GM19463 (cell line): ENCODE data around the gene GAA.
"Not testable (repeated sequence)": the region's sequence is repeated elsewhere in the genome, so short reads cannot be mapped to it uniquely, and the experiment has no call there.

ENCODE experiments used
- ATAC-seq: cut with Tn5 transposase; IDR thresholded peaks from one replicate; pipeline ENCODE4 v1.9.1; 2021; ENCODE audit warnings: mild to moderate bottlenecking, moderate library complexity; ENCODE audit not compliant: unreplicated experiment

Gene GAA

GRCh38 chr17:80083136-80083661, 18.2 kb upstream of the GAA start:
- ATAC-seq = no peak

- no peak for ATAC-seq
Measured at GRCh38 chr17:80084773-80085172, 16.6 kb upstream of the GAA start.

GRCh38 chr17:80086081-80086480, 15.3 kb upstream of the GAA start:
- no peak for ATAC-seq

GRCh38 chr17:80086616-80087015, 14.8 kb upstream of the GAA start:
- ATAC-seq = no peak

GRCh38 chr17:80087346-80088265, 13.8 kb upstream of the GAA start:
- ATAC-seq = no peak

GRCh38 chr17:80089762-80090161, 11.6 kb upstream of the GAA start:
- ATAC-seq = no peak

GRCh38 chr17:80090164-80090563, 11.2 kb upstream of the GAA start:
- ATAC-seq = not testable (repeated sequence)

- ATAC-seq = no peak
Measured at GRCh38 chr17:80091376-80091775, 10.0 kb upstream of the GAA start.

- ATAC-seq = no peak
Measured at GRCh38 chr17:80092959-80093358, 8.4 kb upstream of the GAA start.

GRCh38 chr17:80095038-80095843, 6.1 kb upstream of the GAA start:
- no peak for ATAC-seq

- ATAC-seq = no peak
Measured at GRCh38 chr17:80095844-80096475, 5.4 kb upstream of the GAA start.

- ATAC-seq = no peak
Measured at GRCh38 chr17:80096561-80097021, 4.8 kb upstream of the GAA start.

GRCh38 chr17:80097127-80097621, 4.2 kb upstream of the GAA start:
- ATAC-seq = no peak

GRCh38 chr17:80097844-80098691, 3.3 kb upstream of the GAA start:
- ATAC-seq = no peak

- no peak for ATAC-seq
Measured at GRCh38 chr17:80099291-80100034, 1.9 kb upstream of the GAA start.

GRCh38 chr17:80100035-80100323, 1.4 kb upstream of the GAA start:
- ATAC-seq = no peak

- peak; percentile 7 for ATAC-seq
Measured at GRCh38 chr17:80101946-80102663, 724 bp downstream of the GAA start.

- no peak for ATAC-seq
Measured at GRCh38 chr17:80102664-80103448, 1.5 kb downstream of the GAA start.
